Activated effector memory CD4-positive, alpha-beta T cell treated with Interleukin-2 at 50 U/mL for 16 hours (primary cell): Measurements from ENCODE around the gene CD4.

Experiments used
- DNase-seq: peaks from one replicate; pipeline ENCODE4 v3.0.0-alpha.2; 2020

CD4 gene

GRCh38 chr12:6829536-6830220 is 40.4 kb downstream of the CD4 start:
- DNase-seq = no peak

- no peak for DNase-seq
Measured at GRCh38 chr12:6830286-6830890, 41.1 kb downstream of the CD4 start.

GRCh38 chr12:6830999-6831398 is 41.7 kb downstream of the CD4 start:
- no peak for DNase-seq

- DNase-seq = no peak
Measured at GRCh38 chr12:6831450-6831995, 42.2 kb downstream of the CD4 start.

- no peak for DNase-seq
Measured at GRCh38 chr12:6832125-6832524, 42.8 kb downstream of the CD4 start.

GRCh38 chr12:6833189-6833890 is 44.0 kb downstream of the CD4 start:
- DNase-seq = no peak

- DNase-seq = no peak
Measured at GRCh38 chr12:6834254-6834653, 44.9 kb downstream of the CD4 start.

DNA sequence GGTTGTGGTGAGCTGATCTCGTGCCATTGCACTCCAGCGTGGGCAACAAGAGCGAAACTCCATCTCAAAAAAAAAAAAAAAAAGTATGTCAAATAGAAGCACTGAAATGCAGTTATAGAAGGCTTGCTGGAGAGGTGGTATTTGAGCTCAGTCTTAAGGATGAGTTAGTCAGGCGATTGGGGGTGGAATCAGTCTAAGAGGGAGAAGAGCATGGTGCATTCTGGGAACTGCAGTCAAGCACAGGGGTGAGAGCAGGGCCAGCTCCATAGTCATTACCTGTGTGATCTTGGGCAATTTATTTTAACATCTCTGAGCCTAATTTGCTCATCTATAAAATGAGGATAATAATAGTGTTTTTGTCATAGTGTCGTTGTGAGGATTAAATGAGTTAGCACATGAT is 45.5 kb downstream of the CD4 start:
- DNase-seq = no peak

DNA sequence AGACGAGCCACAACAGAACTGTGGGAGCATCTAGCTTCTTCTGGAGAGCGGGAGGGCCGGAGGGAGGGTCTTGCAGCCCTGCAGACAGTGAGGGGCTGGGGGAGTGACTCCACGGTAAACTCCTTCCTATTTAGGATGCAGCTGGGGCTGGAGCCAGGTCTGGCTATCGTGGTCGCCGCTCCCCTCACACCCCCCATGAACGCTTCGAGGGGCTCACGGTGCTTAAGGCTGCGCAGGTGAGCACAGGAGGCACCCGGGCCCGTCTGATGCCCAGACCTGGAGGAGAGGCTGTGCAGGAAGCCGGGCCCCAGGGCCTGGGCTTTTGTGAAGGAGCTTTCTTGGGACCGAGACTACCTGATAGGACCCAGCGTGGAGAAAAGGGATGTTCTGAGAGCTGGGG is 47.5 kb downstream of the CD4 start:
- DNase-seq = no peak

GRCh38 chr12:6837370-6838060 is 48.2 kb downstream of the CD4 start:
- DNase-seq = no peak

DNA sequence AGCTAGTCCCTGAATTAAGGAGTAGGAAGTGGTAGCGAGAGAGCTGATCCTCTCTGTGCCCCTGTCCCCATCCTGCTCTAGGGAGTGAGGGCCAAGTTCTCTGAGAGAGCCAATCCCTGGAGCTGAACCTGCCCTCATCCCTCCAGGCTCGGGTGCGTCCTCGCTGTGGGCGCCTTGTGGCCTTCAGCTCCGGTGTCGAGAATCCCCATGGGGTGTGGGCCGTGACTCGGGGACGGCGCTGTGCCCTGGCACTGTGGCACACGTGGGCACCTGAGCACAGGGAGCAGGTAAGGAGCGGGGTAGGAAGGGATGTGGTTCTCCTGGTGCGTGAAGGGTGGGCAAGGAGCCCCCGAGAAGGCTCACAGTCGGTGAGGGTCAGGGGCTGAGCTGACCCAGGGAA is 49.5 kb downstream of the CD4 start:
- no peak for DNase-seq

- DNase-seq = no peak
Measured at GRCh38 chr12:6839482-6840201, 50.3 kb downstream of the CD4 start.

GRCh38 chr12:6840330-6840729 is 51.0 kb downstream of the CD4 start:
- no peak for DNase-seq

DNA sequence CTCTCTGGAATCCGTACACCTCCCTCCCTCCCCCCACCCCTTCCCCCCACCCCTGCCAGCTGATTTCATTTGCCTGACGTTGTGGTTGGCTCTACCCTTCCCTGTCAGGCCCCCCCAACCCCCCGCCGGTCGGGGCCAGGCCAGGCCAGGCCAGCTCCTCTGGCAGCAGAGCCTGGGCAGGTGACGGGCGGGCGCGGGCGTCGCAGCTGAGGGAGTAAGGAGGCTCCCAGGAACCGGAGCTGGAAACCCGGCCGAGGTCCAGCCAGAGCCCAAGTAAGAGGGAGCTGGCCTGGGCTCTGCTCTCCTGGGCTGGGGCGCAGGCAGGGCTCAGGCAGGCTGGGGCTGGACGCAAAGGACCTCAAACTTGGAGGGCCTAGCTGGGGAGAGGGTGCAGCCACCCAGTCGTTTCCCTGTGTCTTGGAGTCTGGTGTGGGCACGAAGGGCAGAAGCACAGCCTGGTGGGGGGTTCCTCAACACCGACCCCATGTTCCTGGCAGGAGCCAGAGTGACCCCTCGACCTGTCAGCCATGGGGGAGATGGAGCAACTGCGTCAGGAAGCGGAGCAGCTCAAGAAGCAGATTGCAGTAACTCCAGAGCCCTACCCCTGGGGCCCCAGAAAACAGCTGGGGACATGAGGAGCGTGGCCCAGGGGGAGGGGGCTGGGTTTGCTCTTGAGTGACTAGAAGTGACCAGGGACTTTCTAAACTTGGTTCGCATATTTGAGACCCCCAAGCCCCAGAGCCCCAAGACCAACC is 51.6 kb downstream of the CD4 start, which contains the start of gene GNB3:
Gene GNB3 (plus strand): TSS at position 165 of the 755 bp plus-strand sequence. CDS start 363 bp downstream, at position 528.
- DNase-seq = no peak

- no peak for DNase-seq
Measured at GRCh38 chr12:6842075-6842474, 52.7 kb downstream of the CD4 start.

DNA sequence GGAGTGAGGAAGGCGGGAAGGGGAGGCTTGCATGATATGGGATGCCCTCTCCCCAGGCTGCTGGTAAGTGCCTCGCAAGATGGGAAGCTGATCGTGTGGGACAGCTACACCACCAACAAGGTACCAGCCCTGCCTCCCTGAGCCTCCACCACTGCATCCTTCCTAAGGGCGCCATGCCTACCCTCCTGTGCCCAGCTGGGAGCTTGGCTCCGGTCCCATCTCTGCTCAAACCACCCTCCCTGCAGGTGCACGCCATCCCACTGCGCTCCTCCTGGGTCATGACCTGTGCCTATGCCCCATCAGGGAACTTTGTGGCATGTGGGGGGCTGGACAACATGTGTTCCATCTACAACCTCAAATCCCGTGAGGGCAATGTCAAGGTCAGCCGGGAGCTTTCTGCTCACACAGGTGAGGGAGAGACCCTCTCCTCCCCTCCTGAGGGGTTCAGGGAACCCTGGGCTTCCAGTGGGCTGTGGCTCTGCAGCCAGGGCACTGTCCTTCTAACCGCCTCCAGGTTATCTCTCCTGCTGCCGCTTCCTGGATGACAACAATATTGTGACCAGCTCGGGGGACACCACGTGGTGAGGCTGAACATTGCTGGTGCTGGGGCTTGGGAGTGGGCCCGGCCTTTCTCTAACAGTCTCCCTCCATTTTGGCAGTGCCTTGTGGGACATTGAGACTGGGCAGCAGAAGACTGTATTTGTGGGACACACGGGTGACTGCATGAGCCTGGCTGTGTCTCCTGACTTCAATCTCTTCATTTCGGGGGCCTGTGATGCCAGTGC is 54.0 kb downstream of the CD4 start:
- no peak for DNase-seq

DNA sequence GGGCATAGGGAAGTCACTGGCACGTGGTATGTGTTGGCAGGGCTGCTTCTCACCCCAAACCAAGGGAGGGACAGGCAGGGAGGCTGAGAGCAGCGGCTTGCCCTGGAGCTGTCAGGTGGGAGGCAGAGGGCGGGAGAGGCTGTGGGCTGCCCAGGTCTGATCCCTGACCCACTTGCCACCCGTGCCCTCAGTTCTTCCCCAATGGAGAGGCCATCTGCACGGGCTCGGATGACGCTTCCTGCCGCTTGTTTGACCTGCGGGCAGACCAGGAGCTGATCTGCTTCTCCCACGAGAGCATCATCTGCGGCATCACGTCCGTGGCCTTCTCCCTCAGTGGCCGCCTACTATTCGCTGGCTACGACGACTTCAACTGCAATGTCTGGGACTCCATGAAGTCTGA is 56.1 kb downstream of the CD4 start:
- no peak for DNase-seq

DNA sequence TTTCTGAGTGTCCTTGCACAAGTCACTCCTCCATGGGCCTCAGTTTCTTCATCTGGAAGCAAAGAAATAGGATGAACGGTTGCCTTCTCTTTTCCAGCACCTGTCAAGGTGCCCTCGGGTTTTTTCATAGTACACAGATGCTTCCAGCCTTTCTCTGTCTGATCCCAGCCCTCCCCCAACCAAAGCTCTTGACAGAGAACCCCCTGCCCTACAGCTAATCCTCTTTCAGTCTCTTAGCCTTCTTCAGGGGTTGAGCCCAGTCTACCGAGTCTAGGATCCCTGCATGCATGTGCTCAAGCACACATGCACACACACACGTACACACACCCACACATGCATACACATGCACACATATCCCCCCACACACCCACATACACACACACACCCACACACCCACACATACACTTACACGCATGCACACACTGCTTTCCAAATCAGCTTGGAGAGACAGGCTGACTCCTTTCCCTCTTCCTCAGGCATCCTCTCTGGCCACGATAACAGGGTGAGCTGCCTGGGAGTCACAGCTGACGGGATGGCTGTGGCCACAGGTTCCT is 57.1 kb downstream of the CD4 start:
- no peak for DNase-seq

GRCh38 chr12:6847676-6848075 is 58.3 kb downstream of the CD4 start:
- DNase-seq = no peak

DNA sequence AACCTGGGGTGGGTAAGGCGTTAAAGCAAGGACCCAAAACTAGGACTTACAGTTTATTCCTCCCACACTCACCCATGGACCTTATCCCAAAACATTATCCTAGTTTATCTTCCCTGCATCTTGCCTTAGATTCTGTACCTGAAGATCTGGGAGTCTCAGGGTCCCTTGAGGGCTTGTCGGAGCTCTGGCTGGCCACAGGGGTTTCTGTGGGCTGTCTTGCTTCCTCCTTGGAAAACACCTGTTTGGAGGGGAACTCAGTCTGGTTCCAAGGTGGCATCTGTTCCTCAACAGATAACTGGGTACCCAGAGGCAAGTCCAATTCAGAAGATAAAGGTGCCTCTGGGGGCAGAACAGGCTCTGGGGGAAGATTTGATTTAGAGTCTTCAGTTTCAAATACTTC is 60.1 kb downstream of the CD4 start:
- no peak for DNase-seq
